ENCODE data around the gene BCL2L15. TPM values are rescaled to one million over a fixed set of nuclear protein-coding genes. Genes with fewer than 3 reads are reported as not detected.

The BCL2L15 gene
- total RNA-seq, 2 donors from 2014 or later: 116 to 191 TPM

- H3K27ac ChIP-seq: no peak overlapping the region
- intact Hi-C loops (cut with DNase I): no loop called here
- no peak overlapping the region for H3K4me3 ChIP-seq
- H3K27me3 ChIP-seq: no peaks in the 10 kb centered on the region
- H3K36me3 ChIP-seq: no peaks in the 10 kb centered on the region
- no peak overlapping the region for H3K9ac ChIP-seq (ENCODE audit: low read depth in 2 of 2, low read length in 2 of 2)
- H3K4me1 ChIP-seq: no peaks in the 10 kb centered on the region
- no peak for DNase-seq
- TF ChIP-seq CTCF (IDR thresholded peaks at IDR 0.05): no peak
- no peaks in the 10 kb centered on the region for H3K9me3 ChIP-seq
Observed at GRCh38 chr1:113868387-113869083, 18.8 kb downstream of the BCL2L15 start.

- intact Hi-C loops (cut with DNase I): no loop called here
- Histone ChIP-seq H3K9me3 (no peaks in the 10 kb centered on the region), H3K36me3 (no peaks in the 10 kb centered on the region), H3K9ac (ENCODE audit: low read depth in 2 of 2, low read length in 2 of 2) (no peak overlapping the region), H3K4me1 (no peaks in the 10 kb centered on the region), H3K4me3 (no peak overlapping the region), H3K27me3 (no peaks in the 10 kb centered on the region), H3K27ac (no peak overlapping the region)
- no peak for TF ChIP-seq CTCF (IDR thresholded peaks at IDR 0.05)
- no peak for DNase-seq
Observed at GRCh38 chr1:113861641-113862040, 25.7 kb downstream of the BCL2L15 start.

- TF ChIP-seq CTCF (IDR thresholded peaks at IDR 0.05): no peak
- intact Hi-C loops (cut with DNase I): no loop called here
- Histone ChIP-seq H3K27me3 (no peaks in the 10 kb centered on the region), H3K9ac (ENCODE audit: low read depth in 2 of 2, low read length in 2 of 2) (no peak overlapping the region), H3K4me3 (no peak overlapping the region), H3K36me3 (no peaks in the 10 kb centered on the region), H3K9me3 (no peaks in the 10 kb centered on the region), H3K4me1 (no peaks in the 10 kb centered on the region), H3K27ac (no peak overlapping the region)
- DNase-seq: no peak
Observed at GRCh38 chr1:113860891-113861290, 26.5 kb downstream of the BCL2L15 start.

- Histone ChIP-seq H3K4me1 (no peaks in the 10 kb centered on the region), H3K36me3 (no peaks in the 10 kb centered on the region), H3K4me3 (no peak overlapping the region), H3K27me3 (no peaks in the 10 kb centered on the region), H3K9me3 (no peaks in the 10 kb centered on the region), H3K9ac (ENCODE audit: low read depth in 2 of 2, low read length in 2 of 2) (no peak overlapping the region), H3K27ac (no peak overlapping the region)
- intact Hi-C loops (cut with DNase I): no loop called here
- DNase-seq: no peak
- no peak for TF ChIP-seq CTCF (IDR thresholded peaks at IDR 0.05)
Observed at GRCh38 chr1:113859478-113860175, 27.8 kb downstream of the BCL2L15 start.

- Histone ChIP-seq H3K4me3 (no peak overlapping the region), H3K9me3 (no peaks in the 10 kb centered on the region), H3K4me1 (no peaks in the 10 kb centered on the region), H3K27ac (no peak overlapping the region), H3K9ac (ENCODE audit: low read depth in 2 of 2, low read length in 2 of 2) (no peak overlapping the region), H3K36me3 (no peaks in the 10 kb centered on the region), H3K27me3 (no peaks in the 10 kb centered on the region)
- no peak for TF ChIP-seq CTCF (IDR thresholded peaks at IDR 0.05)
- intact Hi-C loops (cut with DNase I): no loop called here
- DNase-seq: no peak
Observed at GRCh38 chr1:113858982-113859381, 28.4 kb downstream of the BCL2L15 start.

Data from colonic mucosa (tissue), 4 donors.